PC-9 (cell line): ENCODE data around the gene RPS15.

Experiments
- CTCF ChIP-seq: fragments of 200-600 bp; sonication (generic); conservative IDR thresholded peaks from 2 replicates; pipeline ENCODE4 v1.6.1; 2017; ENCODE audit warnings: mixed run types, antibody characterized with exemption, mild to moderate bottlenecking, moderate library complexity
- EZH2 ChIP-seq: fragments of 200-600 bp; sonication (generic); IDR thresholded peaks from 2 replicates; pipeline ENCODE4 v1.8.0; 2017; ENCODE audit warnings: antibody characterized with exemption, low read depth

GRCh38 chr19:1401138-1401888 is 36.9 kb upstream of the RPS15 start, which contains the start of gene GAMT:
- TF ChIP-seq EZH2: no peak
- no peak; the same call in 1 of the 2 replicates for TF ChIP-seq CTCF
